Measurements from ENCODE around the gene B4GALNT4.
"Not testable (repeated sequence)": the region's sequence is repeated elsewhere in the genome, so short reads cannot be mapped to it uniquely, and the experiment has no call there.

Gene B4GALNT4

GRCh38 chr11:359181-359714 is 10.1 kb upstream of the B4GALNT4 start:
- DNase-seq: no peak

GRCh38 chr11:360326-361280 is 8.7 kb upstream of the B4GALNT4 start:
- no peak for DNase-seq

GRCh38 chr11:362642-363442 is 6.5 kb upstream of the B4GALNT4 start:
- DNase-seq: no peak

- DNase-seq: not testable (repeated sequence)
These were observed 5.9 kb upstream of the B4GALNT4 start for GRCh38 chr11:363443-363805.

GRCh38 chr11:363948-364761 is 5.1 kb upstream of the B4GALNT4 start:
- no peak for DNase-seq

- no peak for DNase-seq
These were observed 4.1 kb upstream of the B4GALNT4 start for GRCh38 chr11:364991-365725.

- no peak for DNase-seq
These were observed 3.5 kb upstream of the B4GALNT4 start for GRCh38 chr11:365831-366230.

GRCh38 chr11:367956-368413 is 1.3 kb upstream of the B4GALNT4 start:
- no peak for DNase-seq

- no peak for DNase-seq
These were observed 624 bp upstream of the B4GALNT4 start for GRCh38 chr11:368414-369335.

GRCh38 chr11:370070-370941 is 1.0 kb downstream of the B4GALNT4 start:
- DNase-seq: no peak

GRCh38 chr11:371051-371450 is 1.8 kb downstream of the B4GALNT4 start:
- DNase-seq: no peak

- DNase-seq: no peak
These were observed 2.7 kb downstream of the B4GALNT4 start for GRCh38 chr11:371716-372590.

GRCh38 chr11:372809-373715 is 3.8 kb downstream of the B4GALNT4 start:
- no peak for DNase-seq

- no peak for DNase-seq
These were observed 4.6 kb downstream of the B4GALNT4 start for GRCh38 chr11:373716-374551.

GRCh38 chr11:375065-376025 is 6.0 kb downstream of the B4GALNT4 start:
- no peak for DNase-seq

All from cortex of kidney (tissue), 1 donor.